Right lung (tissue), 5 donors: Measurements from ENCODE around the gene AMDHD2. TPM values are rescaled to one million over a fixed set of nuclear protein-coding genes. Genes with fewer than 3 reads are reported as not detected.
"Not testable (repeated sequence)": the region's sequence is repeated elsewhere in the genome, so short reads cannot be mapped to it uniquely, and the experiment has no call there.

Source experiments
- DNase-seq, 2 donors: peaks; one replicate each; pipeline ENCODE4 v3.0.0-alpha.2; 2013
- polyA plus RNA-seq, 5 donors: library from polyadenylated mRNA; unstranded; fragments of 120-200 nt; gene quantifications; one replicate each; pipeline versions ENCODE4 v1.2.1 to v1.2.3, GENCODE V29; 2013; ENCODE audit warnings: inconsistent platforms in 1 of 5, low replicate concordance in 1 of 5; ENCODE audit not compliant: insufficient read length in 5 of 5, insufficient read depth in 1 of 5

Gene AMDHD2
- polyA plus RNA-seq, 5 donors, result 11.1 to 20.8 (median 16.6) TPM

DNA sequence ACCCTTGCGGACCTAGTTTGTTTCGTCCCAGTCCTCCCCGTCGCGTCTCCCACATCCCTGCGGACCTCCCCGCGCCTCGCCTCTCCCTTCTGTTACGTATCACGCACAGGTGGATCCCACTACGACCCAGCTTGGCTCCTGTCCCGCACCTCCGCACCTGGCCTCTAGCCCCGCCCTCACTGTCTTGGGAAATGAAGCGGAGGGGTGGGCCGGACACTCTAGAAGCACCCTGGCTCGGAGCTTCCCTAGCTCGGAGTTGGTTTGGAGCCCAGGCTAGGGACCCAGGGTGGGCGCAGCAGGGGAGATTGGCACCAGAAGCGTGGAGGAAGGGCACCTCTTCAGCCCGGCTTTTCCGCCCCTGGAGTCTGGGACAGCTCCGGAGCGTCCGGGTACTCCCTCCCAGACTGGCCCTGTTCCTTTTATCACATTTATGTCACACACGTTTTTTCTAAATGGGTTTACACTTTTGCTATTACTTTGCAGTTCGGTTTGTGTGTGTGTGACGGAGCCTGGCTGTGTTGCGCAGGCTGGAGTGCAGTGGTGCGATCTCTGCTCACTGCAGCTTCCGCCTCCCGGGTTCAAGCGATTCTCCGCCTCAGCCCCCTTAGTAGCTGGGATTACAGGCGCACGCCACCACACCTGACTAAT is 12.4 kb downstream of the AMDHD2 start:
- peak; percentile 68 for DNase-seq

GRCh38 chr16:2533142-2533755 is 13.1 kb downstream of the AMDHD2 start:
- not testable (repeated sequence) for DNase-seq

- DNase-seq, result no peak
These were observed 13.7 kb downstream of the AMDHD2 start for GRCh38 chr16:2533912-2534311.

DNA sequence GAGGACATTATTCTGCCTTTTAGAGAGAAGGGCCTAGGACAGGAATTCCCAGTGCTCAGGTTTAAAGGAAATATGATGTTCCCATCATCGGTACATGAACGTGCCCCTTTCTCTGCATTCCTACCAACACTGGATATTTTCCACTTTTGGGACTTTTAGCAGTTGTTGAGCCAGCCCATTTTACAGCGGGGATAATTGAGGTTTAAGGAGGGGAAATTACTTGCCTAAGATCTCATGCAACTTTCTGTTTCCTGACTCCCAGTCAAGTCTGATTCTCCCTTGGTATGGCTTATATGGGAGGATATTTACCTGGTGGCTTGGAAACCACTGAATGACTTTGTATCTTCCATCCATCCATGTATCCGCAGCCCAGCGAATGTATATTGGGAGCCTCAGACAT is 14.2 kb downstream of the AMDHD2 start:
- not testable (repeated sequence) for DNase-seq

- no peak for DNase-seq
These were observed 15.4 kb downstream of the AMDHD2 start for GRCh38 chr16:2535625-2536013.

GRCh38 chr16:2537451-2538379 is 17.5 kb downstream of the AMDHD2 start, which contains the start of gene PDPK1:
Gene PDPK1, plus strand, starts transcription at chr16:2538021. Its CDS starts 92 bp downstream, at chr16:2538113.
- peak; percentile 93 to 94 for DNase-seq

DNA sequence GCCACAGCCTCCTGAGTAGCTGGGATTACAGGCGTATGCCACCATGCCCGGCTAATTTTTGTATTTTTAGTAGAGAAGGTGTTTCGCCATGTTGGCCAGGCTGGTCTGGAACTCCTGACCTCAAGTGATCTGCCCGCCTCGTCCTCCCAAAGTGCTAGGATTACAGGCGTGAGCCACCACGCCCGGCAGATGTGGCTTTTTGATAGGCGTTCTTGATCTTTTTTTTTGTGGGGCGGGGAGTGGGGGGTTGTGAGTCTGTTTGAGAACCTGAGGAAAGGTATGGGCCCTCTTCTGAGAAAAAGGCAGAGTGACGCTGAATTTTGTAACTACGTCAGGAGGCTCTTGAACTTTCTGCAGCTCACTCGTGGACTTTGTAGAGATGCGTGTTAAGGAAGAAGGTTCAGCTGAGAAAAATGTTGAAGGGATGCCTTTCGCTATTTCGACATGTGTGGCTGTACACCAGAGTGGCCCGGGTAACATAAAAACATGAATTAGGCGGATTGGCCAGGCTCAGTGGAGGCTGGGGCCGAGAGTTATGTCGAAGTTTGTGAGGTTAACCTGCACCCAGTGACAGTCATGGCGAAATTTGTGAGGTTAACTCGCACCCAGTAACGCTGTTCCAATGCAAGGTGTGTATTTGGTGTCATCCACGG is 19.1 kb downstream of the AMDHD2 start:
- DNase-seq, result not testable (repeated sequence)

DNA sequence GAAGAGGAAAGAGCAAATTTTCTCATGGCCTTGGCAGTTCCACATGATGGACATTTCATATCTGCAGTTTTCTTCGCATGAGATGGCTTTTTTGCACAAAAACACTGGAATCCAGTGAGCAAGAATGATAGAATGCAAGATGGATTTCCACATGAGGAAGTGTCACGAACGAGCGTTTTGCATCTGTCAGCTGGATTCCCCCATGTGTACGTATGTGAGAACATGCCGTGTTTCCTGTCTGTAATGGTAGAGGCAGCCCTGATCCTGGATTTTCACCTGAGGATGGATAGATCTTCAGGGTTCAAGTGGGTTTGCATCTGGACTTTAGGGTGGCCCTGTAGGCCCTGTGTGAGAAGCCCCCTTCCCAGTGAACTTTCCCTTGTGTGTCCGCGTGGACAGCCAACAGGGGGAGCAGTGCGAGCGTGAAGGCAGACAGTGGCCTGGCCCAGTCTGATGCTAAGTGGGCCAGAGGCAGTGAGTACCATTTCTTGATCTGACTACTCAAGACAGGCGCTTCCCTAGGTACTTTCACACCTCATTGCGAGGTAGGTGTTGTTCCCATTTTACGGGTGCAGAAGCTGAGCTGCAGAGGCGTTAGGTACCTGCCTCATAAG is 19.8 kb downstream of the AMDHD2 start:
- not testable (repeated sequence) for DNase-seq

DNA sequence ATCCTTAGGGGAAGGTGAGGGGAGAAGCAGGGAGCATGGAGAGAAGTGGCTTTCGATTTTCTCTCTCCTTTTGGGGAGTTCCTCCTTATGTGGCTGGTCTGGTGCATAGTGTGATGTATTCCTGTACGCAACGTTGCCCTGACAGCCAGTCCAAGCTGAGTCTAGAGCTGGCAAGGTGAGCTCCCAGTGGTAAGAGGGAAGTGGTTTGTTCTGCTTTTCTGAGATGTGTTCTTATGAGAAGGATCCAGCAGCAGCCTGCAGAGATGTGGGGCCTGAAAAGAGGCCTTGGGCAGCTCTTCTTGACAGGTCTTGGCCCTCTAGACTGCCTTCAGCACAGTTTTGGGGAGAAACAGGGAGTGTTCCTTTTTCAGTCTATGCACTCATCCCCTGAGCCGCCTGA is 20.7 kb downstream of the AMDHD2 start:
- DNase-seq, result not testable (repeated sequence)

GRCh38 chr16:2541409-2541808 is 21.2 kb downstream of the AMDHD2 start:
- not testable (repeated sequence) for DNase-seq

- not testable (repeated sequence) for DNase-seq
These were observed 23.6 kb downstream of the AMDHD2 start for GRCh38 chr16:2543771-2544170.

DNA sequence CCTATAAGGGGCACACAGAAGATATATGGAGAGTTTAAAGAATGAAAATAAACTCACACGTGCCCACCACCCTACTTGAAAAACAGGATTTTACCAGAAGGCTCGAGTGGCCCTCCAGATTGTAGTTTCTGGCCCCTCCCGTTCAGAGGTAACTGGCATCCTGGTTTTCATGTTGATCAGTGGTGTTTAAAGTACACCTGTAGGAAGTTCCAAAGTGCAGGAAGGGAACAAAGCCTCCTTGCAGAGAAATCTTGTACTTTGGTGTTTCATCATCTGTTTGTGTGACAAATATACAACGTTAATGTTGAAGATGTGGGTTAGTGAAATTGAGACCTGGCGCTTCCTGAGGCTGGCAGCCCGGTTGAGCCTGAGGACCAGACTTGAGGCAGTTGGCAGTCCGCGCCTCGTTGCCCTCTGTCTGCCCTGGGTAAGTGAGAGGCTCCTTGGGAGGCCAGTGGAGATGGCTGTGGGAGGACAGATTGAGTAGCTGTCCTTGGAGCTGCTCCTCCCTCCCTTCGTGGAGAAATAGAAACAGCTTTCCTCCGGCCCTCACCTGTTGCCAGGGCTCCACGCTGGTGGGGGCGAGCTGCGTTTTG is 30.2 kb downstream of the AMDHD2 start:
- DNase-seq, result not testable (repeated sequence)

GRCh38 chr16:2551420-2551889 is 31.3 kb downstream of the AMDHD2 start:
- not testable (repeated sequence) for DNase-seq

DNA sequence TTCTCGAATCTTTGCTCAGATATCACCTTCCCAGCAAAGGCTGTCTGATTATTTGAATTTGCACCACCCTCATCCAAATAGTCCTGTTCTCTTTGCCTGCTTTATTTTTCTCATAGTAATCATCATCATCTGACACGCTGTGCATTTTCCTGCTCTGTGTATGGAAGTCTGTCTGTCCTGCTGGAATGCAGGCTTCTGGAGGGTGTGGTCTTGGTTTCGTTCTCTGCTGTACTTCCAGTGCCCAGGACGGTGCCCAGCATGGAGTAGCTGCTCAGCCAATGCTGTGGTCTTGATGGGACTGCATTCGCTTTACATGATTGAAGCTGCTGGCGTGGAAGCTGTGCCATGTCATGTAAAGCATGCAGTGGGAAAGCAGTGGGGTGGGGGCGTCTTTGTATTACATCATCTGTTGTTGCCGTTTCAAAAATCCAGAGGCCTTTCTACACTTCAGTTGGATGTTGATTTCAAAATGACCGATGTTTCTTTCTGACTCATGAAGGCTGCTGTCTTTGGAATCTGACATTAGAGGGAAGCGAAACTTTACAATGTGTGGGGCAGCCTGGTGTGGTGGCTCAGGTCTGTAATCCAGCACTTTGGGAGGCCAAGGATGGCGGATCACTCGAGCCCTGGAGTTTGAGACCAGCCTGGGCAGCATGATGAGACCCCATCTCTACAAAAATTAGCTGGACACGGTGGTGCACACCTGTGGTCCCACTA is 34.7 kb downstream of the AMDHD2 start:
- DNase-seq, result not testable (repeated sequence)

- not testable (repeated sequence) for DNase-seq
These were observed 37.0 kb downstream of the AMDHD2 start for GRCh38 chr16:2557150-2557549.

DNA sequence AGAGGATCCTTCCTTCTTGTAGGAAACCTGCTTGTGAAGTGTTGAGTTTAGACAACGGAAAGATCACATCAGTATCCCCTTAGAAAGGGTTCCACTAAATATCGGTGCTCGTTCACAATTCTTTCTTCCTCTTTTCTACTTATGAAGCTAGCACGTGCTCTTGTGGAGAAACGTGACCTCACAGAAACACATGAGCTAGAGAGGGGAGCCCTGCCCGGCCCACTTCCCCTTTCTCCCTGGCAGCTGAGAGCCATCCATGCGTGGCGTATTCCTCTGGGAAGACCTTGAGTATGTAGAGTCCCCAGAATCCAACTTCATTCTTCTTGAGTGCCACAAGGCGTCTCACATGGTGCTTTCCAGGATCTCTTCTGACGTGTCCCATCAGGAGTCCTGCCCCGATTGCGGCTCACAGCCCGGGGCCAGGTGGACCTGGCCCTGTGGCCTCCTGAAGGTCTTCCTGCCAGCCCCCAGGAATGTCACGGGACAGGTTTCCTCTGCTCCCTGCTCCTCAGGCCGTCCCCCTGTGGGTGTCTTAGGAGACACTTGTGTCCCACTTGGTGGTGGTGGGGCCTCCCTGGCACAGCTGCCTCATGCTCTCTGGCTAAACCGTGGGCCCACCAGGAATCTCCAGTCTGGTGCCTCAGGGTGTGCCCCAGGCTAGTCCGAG is 40.1 kb downstream of the AMDHD2 start:
- not testable (repeated sequence) for DNase-seq

DNA sequence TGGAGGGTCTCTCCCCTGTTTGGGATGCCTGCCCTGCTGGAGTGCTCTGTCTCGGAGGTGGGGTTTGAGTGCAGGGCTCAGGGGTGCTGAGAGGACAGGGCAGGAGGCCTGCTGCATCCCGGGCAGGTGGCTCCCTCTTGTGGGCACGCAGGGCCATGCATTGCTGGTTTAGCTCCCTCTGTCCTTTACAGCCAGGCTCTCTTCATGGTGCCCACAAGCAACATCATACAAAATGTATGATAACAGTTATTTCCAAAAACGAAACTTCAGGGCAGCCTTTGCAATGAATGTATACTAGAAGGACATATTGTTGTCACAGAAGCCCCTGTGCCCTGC is 40.6 kb downstream of the AMDHD2 start:
- not testable (repeated sequence) for DNase-seq

DNA sequence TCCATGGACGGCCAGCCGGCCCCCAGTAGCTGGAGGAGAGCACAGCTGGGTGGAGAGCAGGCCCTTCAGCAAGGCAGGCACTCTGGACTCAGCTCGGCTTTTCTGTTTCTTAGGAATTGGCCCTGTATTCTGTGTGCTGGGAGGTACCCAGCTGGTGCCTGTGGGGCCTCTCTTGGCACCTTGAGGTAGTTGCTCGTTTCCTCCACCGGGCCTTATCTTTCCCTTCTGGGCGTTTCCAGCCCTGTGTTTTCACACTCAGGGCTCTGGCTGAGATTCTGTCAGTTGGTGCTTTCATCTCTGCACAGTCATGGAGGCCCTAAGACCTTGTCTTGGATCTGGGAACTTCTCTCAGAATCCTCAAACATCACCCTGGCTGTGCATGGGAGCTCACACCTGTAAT is 47.3 kb downstream of the AMDHD2 start:
- not testable (repeated sequence) for DNase-seq

DNA sequence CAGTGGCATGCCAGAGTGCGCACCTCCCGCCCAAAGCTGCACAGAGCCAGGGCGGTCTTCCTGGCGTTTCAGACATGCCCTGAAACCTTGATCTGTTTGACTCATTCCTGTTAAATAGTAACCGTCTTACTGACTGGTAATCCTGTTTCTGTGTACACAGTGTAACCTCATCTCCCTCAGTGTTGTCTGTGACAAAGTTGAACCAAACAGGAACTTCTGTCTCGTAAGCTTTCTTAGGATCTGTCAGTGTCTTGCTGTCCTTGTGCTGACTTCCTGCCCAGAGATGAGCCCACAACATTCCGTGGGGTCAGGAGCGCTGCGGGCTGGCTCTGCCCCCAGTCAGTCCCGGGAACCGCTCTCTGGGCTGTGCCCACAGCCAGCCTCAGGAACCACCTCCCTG is 48.4 kb downstream of the AMDHD2 start:
- DNase-seq, result not testable (repeated sequence)

DNA sequence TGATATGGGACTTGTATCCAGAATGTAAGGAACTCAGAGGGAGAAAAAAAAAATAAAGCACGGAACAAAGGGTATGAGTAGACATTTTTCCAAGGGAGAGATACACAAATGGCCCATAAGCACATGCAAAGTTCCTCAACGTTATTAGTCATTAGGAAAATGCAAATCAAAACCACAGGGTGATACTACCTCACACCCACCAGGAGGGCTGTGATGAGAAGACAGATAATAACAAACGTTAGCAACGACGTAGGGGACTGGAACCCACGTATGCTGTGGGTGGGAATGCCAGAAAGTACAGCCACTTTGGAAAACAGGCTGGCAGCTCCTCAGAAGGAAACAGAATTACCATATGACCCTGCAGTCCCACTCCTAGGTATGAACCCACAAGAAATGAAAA is 52.5 kb downstream of the AMDHD2 start:
- not testable (repeated sequence) for DNase-seq
